RWPE2 (cell line): ENCODE data around the gene PSORS1C1.

Experiments used
- ATAC-seq: fragments of 200-7000 bp; cut with Tn5 transposase; 3 replicates; pipeline ENCODE4 v1.9.1; 2021; ENCODE audit warnings: low read depth
- DNase-seq: peaks from one replicate; pipeline ENCODE4 v3.0.0-alpha.2; 2020; ENCODE audit warnings: low spot score
- H3K27ac ChIP-seq: fragments of 450-650 bp; 2 replicates; pipeline ENCODE4 v1.5.1; 2017; ENCODE audit warnings: mild to moderate bottlenecking; ENCODE audit not compliant: poor library complexity, severe bottlenecking
- H3K27me3 ChIP-seq: fragments of 250-450 bp; sonication (Bioruptor Pico); 2 replicates; pipeline ENCODE4 v1.5.1; 2021; ENCODE audit warnings: mild to moderate bottlenecking, moderate library complexity; ENCODE audit not compliant: insufficient read depth, poor library complexity, severe bottlenecking
- H3K36me3 ChIP-seq: fragments of 250-450 bp; sonication (Bioruptor Pico); 2 replicates; pipeline ENCODE4 v1.5.1; 2020; ENCODE audit warnings: low read depth, mild to moderate bottlenecking, moderate library complexity
- H3K4me1 ChIP-seq: fragments of 250-450 bp; sonication (Bioruptor Pico); 2 replicates; pipeline ENCODE4 v1.5.1; 2021; ENCODE audit warnings: mild to moderate bottlenecking, moderate library complexity; ENCODE audit not compliant: insufficient read depth, poor library complexity, severe bottlenecking
- H3K4me3 ChIP-seq: fragments of 250-450 bp; sonication (Bioruptor Pico); 2 replicates; pipeline ENCODE4 v1.5.1; 2021; ENCODE audit warnings: mild to moderate bottlenecking, moderate library complexity; ENCODE audit not compliant: severe bottlenecking
- H3K9me3 ChIP-seq: fragments of 250-450 bp; sonication (Bioruptor Pico); 2 replicates; pipeline ENCODE4 v1.5.1; 2021; ENCODE audit warnings: mild to moderate bottlenecking, moderate library complexity; ENCODE audit not compliant: severe bottlenecking
- CTCF ChIP-seq: fragments of 450-650 bp; IDR thresholded peaks from one replicate; pipeline ENCODE4 v1.5.1; 2017; ENCODE audit warnings: mild to moderate bottlenecking, moderate library complexity; ENCODE audit not compliant: poor library complexity, severe bottlenecking

Gene PSORS1C1

GRCh38 chr6:31087494-31088089 is 27.0 kb upstream of the PSORS1C1 start:
- Histone ChIP-seq H3K36me3 (no peaks in the 10 kb centered on the region), H3K4me1 (peaks cover 12% of the 10 kb centered on the region), H3K27ac (peak overlapping the region; percentile 73), H3K27me3 (no peaks in the 10 kb centered on the region), H3K9me3 (no peaks in the 10 kb centered on the region), H3K4me3 (no peak overlapping the region)
- peak; percentile 96 for ATAC-seq
- peak; percentile 84 for TF ChIP-seq CTCF
- no peak for DNase-seq

GRCh38 chr6:31090275-31090972 is 24.2 kb upstream of the PSORS1C1 start:
- TF ChIP-seq CTCF = no peak
- Histone ChIP-seq H3K36me3 (no peaks in the 10 kb centered on the region), H3K27ac (no peak overlapping the region), H3K4me3 (no peak overlapping the region), H3K9me3 (no peaks in the 10 kb centered on the region), H3K27me3 (no peaks in the 10 kb centered on the region), H3K4me1 (peaks cover 23% of the 10 kb centered on the region)
- DNase-seq (no peak), ATAC-seq (no peak)

- Histone ChIP-seq H3K9me3 (no peaks in the 10 kb centered on the region), H3K4me1 (peaks cover 23% of the 10 kb centered on the region), H3K36me3 (no peaks in the 10 kb centered on the region), H3K4me3 (no peak overlapping the region), H3K27ac (no peak overlapping the region), H3K27me3 (no peaks in the 10 kb centered on the region)
- ATAC-seq (no peak), DNase-seq (no peak)
- TF ChIP-seq CTCF = no peak
Observed at GRCh38 chr6:31090973-31091364, 23.6 kb upstream of the PSORS1C1 start.

GRCh38 chr6:31091680-31092079 is 22.9 kb upstream of the PSORS1C1 start:
- Histone ChIP-seq H3K4me1 (peaks cover 19% of the 10 kb centered on the region), H3K27me3 (no peaks in the 10 kb centered on the region), H3K9me3 (no peaks in the 10 kb centered on the region), H3K27ac (no peak overlapping the region), H3K4me3 (no peak overlapping the region), H3K36me3 (no peaks in the 10 kb centered on the region)
- no peak for TF ChIP-seq CTCF
- no peak for ATAC-seq
- DNase-seq = no peak

GRCh38 chr6:31092238-31092637 is 22.4 kb upstream of the PSORS1C1 start:
- DNase-seq (no peak), ATAC-seq (no peak)
- Histone ChIP-seq H3K4me3 (no peak overlapping the region), H3K9me3 (no peaks in the 10 kb centered on the region), H3K4me1 (peaks cover 14% of the 10 kb centered on the region), H3K27me3 (no peaks in the 10 kb centered on the region), H3K27ac (no peak overlapping the region), H3K36me3 (no peaks in the 10 kb centered on the region)
- TF ChIP-seq CTCF = no peak
